IMR-90 (cell line): ENCODE measurements around the gene RAB15. TPM values are rescaled to one million over a fixed set of nuclear protein-coding genes. Genes with fewer than 3 reads are reported as not detected.

Source experiments
- ATAC-seq: fragments of 200-7000 bp; cut with Tn5 transposase; 2 replicates; pipeline ENCODE4 v1.9.1; 2020; ENCODE audit warnings: low read depth, mild to moderate bottlenecking, moderate library complexity
- BruUV-seq: library from RNA; stranded (reverse); fragments of 400-500 nt; replicated peaks from 2 replicates; lab custom pipeline; 2021; lab: Mats Ljungman, UMichigan
- CTCF ChIA-PET: fragments of 300-600 bp; formaldehyde crosslinking; extraction: SDS; loops from one replicate; lab custom pipeline; 2021; ENCODE audit warnings: antibody characterized with exemption; lab: Yijun Ruan, JAX
- POLR2A ChIA-PET: fragments of 300-600 bp; sonication (Branson Sonifier 250); formaldehyde crosslinking; loops from one replicate; lab custom pipeline; 2022; ENCODE audit warnings: antibody characterized with exemption; ENCODE audit not compliant: unreplicated experiment; lab: Charles Lee
- DNase-seq: peaks from one replicate; pipeline ENCODE4 v3.0.0; 2013
- H2AFZ ChIP-seq: replicated peaks from 2 replicates; pipeline ENCODE3; 2013; ENCODE audit warnings: low read length, mild to moderate bottlenecking; ENCODE audit not compliant: poor library complexity
- H2AK5ac ChIP-seq: 2 replicates; pipeline ENCODE4 v1.6.1; 2013; ENCODE audit warnings: low read depth, low read length, inconsistent platforms
- H2AK9ac ChIP-seq: replicated peaks from 2 replicates; pipeline ENCODE3; 2013; ENCODE audit warnings: mild to moderate bottlenecking, low read depth, low read length, moderate library complexity; ENCODE audit not compliant: poor library complexity
- H2BK120ac ChIP-seq: 2 replicates; pipeline ENCODE4 v1.6.1; 2013; ENCODE audit warnings: low read depth, low read length, inconsistent platforms
- H2BK15ac ChIP-seq: 3 replicates; pipeline ENCODE4 v1.6.1; 2013; ENCODE audit warnings: low read depth, low read length, inconsistent platforms
- H2BK20ac ChIP-seq: 2 replicates; pipeline ENCODE4 v1.6.1; 2013; ENCODE audit warnings: low read depth, mild to moderate bottlenecking, inconsistent platforms, low read length, moderate library complexity
- H2BK5ac ChIP-seq: 2 replicates; pipeline ENCODE4 v1.6.1; 2013; ENCODE audit warnings: mild to moderate bottlenecking, low read depth, low read length, inconsistent platforms; ENCODE audit not compliant: poor library complexity, severe bottlenecking
- H3K14ac ChIP-seq: replicated peaks from 2 replicates; pipeline ENCODE4 v1.6.1; 2013; ENCODE audit warnings: low read depth, low read length, inconsistent platforms
- H3K18ac ChIP-seq: 2 replicates; pipeline ENCODE4 v1.6.1; 2013; ENCODE audit warnings: low read depth, low read length, control low read depth
- H3K23ac ChIP-seq: 2 replicates; pipeline ENCODE4 v1.6.1; 2013; ENCODE audit warnings: low read depth, low read length, inconsistent platforms
- H3K27ac ChIP-seq: 2 replicates; pipeline ENCODE4 v1.5.1; 2013; ENCODE audit warnings: mild to moderate bottlenecking, control low read depth, low read length; ENCODE audit not compliant: insufficient read depth
- H3K27me3 ChIP-seq: 2 replicates; pipeline ENCODE4 v1.6.1; 2013; ENCODE audit warnings: low read length; ENCODE audit not compliant: control insufficient read depth, insufficient read depth
- H3K36me3 ChIP-seq: 2 replicates; pipeline ENCODE4 v1.6.1; 2013; ENCODE audit warnings: low read length, mixed read lengths; ENCODE audit not compliant: control insufficient read depth, insufficient read depth
- H3K4ac ChIP-seq: 2 replicates; pipeline ENCODE4 v1.6.1; 2013; ENCODE audit warnings: low read depth, low read length, inconsistent platforms
- H3K4me1 ChIP-seq: 2 replicates; pipeline ENCODE4 v1.6.1; 2013; ENCODE audit warnings: low read length, mixed read lengths; ENCODE audit not compliant: control insufficient read depth, insufficient read depth
- H3K4me2 ChIP-seq: 2 replicates; pipeline ENCODE4 v1.6.1; 2013; ENCODE audit warnings: low read depth, mild to moderate bottlenecking, control low read depth, low read length, moderate library complexity
- H3K4me3 ChIP-seq: 2 replicates; pipeline ENCODE4 v1.5.1; 2013; ENCODE audit warnings: low read depth, mild to moderate bottlenecking, control low read depth, low read length, moderate library complexity; ENCODE audit not compliant: insufficient read depth
- H3K56ac ChIP-seq: 2 replicates; pipeline ENCODE4 v1.6.1; 2013; ENCODE audit warnings: low read length, inconsistent platforms; ENCODE audit not compliant: insufficient read depth; ENCODE audit errors: extremely low read depth
- H3K79me1 ChIP-seq, 2 experiments: 2 replicates each; pipeline ENCODE4 v1.6.1; 2013; ENCODE audit warnings: low read length in 2 of 2, inconsistent platforms in 1 of 2, low read depth in 1 of 2
- H3K9ac ChIP-seq: 2 replicates; pipeline ENCODE4 v1.6.1; 2013; ENCODE audit warnings: low read depth, low read length, control low read depth
- H3K9me1 ChIP-seq: 2 replicates; pipeline ENCODE4 v1.6.1; 2013; ENCODE audit warnings: low read length, inconsistent platforms; ENCODE audit not compliant: insufficient read depth
- H3K9me3 ChIP-seq: 2 replicates; pipeline ENCODE4 v1.6.1; 2013; ENCODE audit warnings: low read length; ENCODE audit not compliant: control insufficient read depth, insufficient read depth
- H4K20me1 ChIP-seq: 2 replicates; pipeline ENCODE4 v1.6.1; 2013; ENCODE audit warnings: low read length, inconsistent platforms; ENCODE audit not compliant: insufficient read depth
- H4K5ac ChIP-seq: 2 replicates; pipeline ENCODE4 v1.6.1; 2013; ENCODE audit warnings: mild to moderate bottlenecking, low read depth, low read length, control low read depth
- H4K8ac ChIP-seq, 2 experiments: 2 replicates each; pipeline ENCODE4 v1.6.1; 2013; ENCODE audit warnings: low read depth in 2 of 2, low read length in 2 of 2, control low read depth in 1 of 2, inconsistent platforms in 1 of 2
- H4K91ac ChIP-seq: 2 replicates; pipeline ENCODE4 v1.6.1; 2013; ENCODE audit warnings: low read depth, low read length, inconsistent platforms; ENCODE audit not compliant: insufficient read depth
- BHLHE40 ChIP-seq: fragments of 150-350 bp; IDR thresholded peaks from 2 replicates; pipeline ENCODE4 v1.6.1; 2016; ENCODE audit warnings: mild to moderate bottlenecking, low read depth, low read length
- CHD1 ChIP-seq: IDR thresholded peaks from 2 replicates; pipeline ENCODE4 v1.6.1; 2012; ENCODE audit warnings: low read depth, low read length, improper control_type of control experiment
- FOS ChIP-seq: fragments of 150-350 bp; IDR thresholded peaks from 2 replicates; pipeline ENCODE4 v1.6.1; 2016; ENCODE audit warnings: low read depth, low read length
- MAFK ChIP-seq: IDR thresholded peaks from 2 replicates; pipeline ENCODE4 v1.6.1; 2012; ENCODE audit warnings: low read depth, low read length, improper control_type of control experiment
- MAZ ChIP-seq: IDR thresholded peaks from 2 replicates; pipeline ENCODE4 v1.6.1; 2012; ENCODE audit warnings: low read depth, mild to moderate bottlenecking, low read length, improper control_type of control experiment, moderate library complexity, borderline replicate concordance
- NFE2L2 ChIP-seq: fragments of 150-350 bp; IDR thresholded peaks from 2 replicates; pipeline ENCODE4 v1.6.1; 2016; ENCODE audit warnings: low read depth, mild to moderate bottlenecking, low read length
- POLR2A ChIP-seq: IDR thresholded peaks from 2 replicates; pipeline ENCODE4 v1.6.1; 2012; ENCODE audit warnings: mild to moderate bottlenecking, low read depth, low read length
- RFX5 ChIP-seq: IDR thresholded peaks from 2 replicates; pipeline ENCODE4 v1.8.0; 2012; ENCODE audit warnings: low read depth, mild to moderate bottlenecking, low read length, moderate library complexity
- SMC3 ChIP-seq: fragments of 150-350 bp; IDR thresholded peaks from 2 replicates; pipeline ENCODE4 v1.6.1; 2016; ENCODE audit warnings: low read depth, mild to moderate bottlenecking, antibody characterized with exemption, low read length, moderate library complexity
- WGBS, 2 experiments: methylation state at CpG; one replicate each; pipeline versions ENCODE4 v1.1.5 to v1.1.7; 2013; ENCODE audit warnings: missing lambda C conversion rate in 2 of 2; ENCODE audit not compliant: insufficient read length in 1 of 2; ENCODE audit errors: extremely low coverage in 2 of 2; 5-methylcytosine and 5-hydroxymethylcytosine counted together
- dilution Hi-C: fragments of 300-500 bp; cut with HindIII; formaldehyde crosslinking; loops from one replicate; pipeline ENCODE4 v1.14.3; 2018; ENCODE audit warnings: low sequenced_read_pairs; ENCODE audit not compliant: unreplicated experiment
- in situ Hi-C: fragments of 300-500 bp; cut with MboI; formaldehyde crosslinking; loops from 3 replicates; pipeline ENCODE4 v1.14.3; 2019; ENCODE audit warnings: low sequenced_read_pairs, inconsistent platforms, mixed read lengths
- intact Hi-C: fragments of 100-400 bp; cut with micrococcal nuclease; formaldehyde crosslinking; loops from 2 replicates; pipeline ENCODE4 v1.10.0; 2022
- polyA plus RNA-seq, 3 experiments: library from polyadenylated mRNA; depleted of rRNA; stranded (reverse); fragments of >200 nt; gene quantifications; 2 replicates each; pipeline ENCODE4 v1.2.3, GENCODE V29; 2012; ENCODE audit warnings: low replicate concordance in 1 of 3
- total RNA-seq: library from RNA; depleted of rRNA; stranded (reverse); fragments of >200 nt; gene quantifications from 2 replicates; pipeline ENCODE4 v1.2.3, GENCODE V29; 2012
- TF ChIP-seq, protein P1 (sequence below): fragments of 150-350 bp; IDR thresholded peaks from 2 replicates; pipeline ENCODE4 v1.6.1; 2016; ENCODE audit warnings: low read depth, mild to moderate bottlenecking, low read length, moderate library complexity, borderline replicate concordance
- TF ChIP-seq, protein P2 (sequence below): conservative IDR thresholded peaks from 2 replicates; pipeline ENCODE4 v1.5.1; 2012; ENCODE audit warnings: mild to moderate bottlenecking, low read depth, low read length, improper control_type of control experiment
- TF ChIP-seq, protein P3 (sequence below): fragments of 150-350 bp; IDR thresholded peaks from 2 replicates; pipeline ENCODE4 v1.6.1; 2017; ENCODE audit warnings: mild to moderate bottlenecking, antibody characterized with exemption, low read length, low read depth

RAB15 gene
- total and polyA plus RNA-seq, 2 of the 4 experiments (the other 2 are of a cell fraction): 3.4 to 7.8 TPM

DNA sequence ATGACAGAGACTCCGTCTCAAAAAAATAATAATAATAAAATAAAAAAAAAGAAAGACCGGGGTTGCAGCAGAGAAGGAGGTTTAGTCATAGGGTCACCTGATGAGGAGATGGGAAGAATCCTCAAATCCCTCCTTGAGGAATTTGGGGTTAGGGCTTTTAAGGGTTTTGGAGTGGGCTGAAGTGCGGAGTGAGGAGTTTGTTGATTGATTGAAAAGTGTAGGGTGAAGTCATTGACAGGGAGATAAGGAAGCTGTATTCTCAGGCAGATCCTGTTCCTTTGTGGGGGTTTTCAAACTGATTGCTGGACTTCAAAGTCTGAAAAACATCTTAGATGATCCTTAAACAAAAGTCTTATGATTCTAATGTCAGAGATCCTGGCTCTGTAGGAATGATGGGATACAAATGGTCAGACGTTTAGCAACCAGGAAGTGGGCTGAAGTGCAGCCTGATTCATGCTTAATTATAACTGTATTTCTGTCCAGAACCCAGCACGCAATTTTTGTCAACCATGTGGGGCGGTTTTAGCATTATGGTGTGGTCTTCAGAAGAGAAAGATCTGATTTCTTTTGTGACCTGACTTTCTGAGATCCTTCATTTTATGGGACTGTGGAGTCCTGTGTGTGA lies 30.6 kb upstream of the RAB15 start:
- Histone ChIP-seq H2AK5ac (no peak overlapping the region), H2AFZ (no peak overlapping the region), H3K56ac (peak overlapping the region; percentile 22; the same call in 1 of the 2 replicates), H3K79me1 (peaks cover 0 to 30% of the 10 kb centered on the region in 2 experiments), H4K91ac (peak overlapping the region; percentile 46; the same call in 1 of the 2 replicates), H3K18ac (peak overlapping the region; percentile 55; the same call in 1 of the 2 replicates), H2BK5ac (peak overlapping the region; percentile 70), H4K20me1 (no peaks in the 10 kb centered on the region), H3K23ac (peak overlapping the region; percentile 3; the same call in 1 of the 2 replicates), H2AK9ac (no peak overlapping the region), H2BK20ac (0 out of 2 replicates have a peak overlapping the region, but pooled peaks have one; percentile 35), H3K14ac (peak overlapping the region; percentile 48), H2BK120ac (peak overlapping the region; percentile 53; the same call in 1 of the 2 replicates), H3K9me1 (peaks cover 11% of the 10 kb centered on the region; the same call in 1 of the 2 replicates), H3K4me1 (peaks cover 13% of the 10 kb centered on the region), H4K5ac (peak overlapping the region; percentile 79), H2BK15ac (no peak overlapping the region), H3K27me3 (no peaks in the 10 kb centered on the region), H3K27ac (peak overlapping the region; percentile 7; the same call in 1 of the 2 replicates), H3K4me2 (no peak overlapping the region), H3K9me3 (no peaks in the 10 kb centered on the region), H3K4ac (peak overlapping the region; percentile 63; the same call in 1 of the 2 replicates), H4K8ac (peak overlapping the region in 1 of 2 experiments; percentile 87; a peak in 3 of 4 replicates), H3K36me3 (no peaks in the 10 kb centered on the region), H3K9ac (peak overlapping the region; percentile 1; the same call in 1 of the 2 replicates), H3K4me3 (no peak overlapping the region)
- no TSS peak for BruUV-seq
- TF ChIP-seq FOS: no peak
- no peak for TF ChIP-seq BHLHE40
- TF ChIP-seq NFE2L2: no peak
- TF ChIP-seq, protein P1, sequence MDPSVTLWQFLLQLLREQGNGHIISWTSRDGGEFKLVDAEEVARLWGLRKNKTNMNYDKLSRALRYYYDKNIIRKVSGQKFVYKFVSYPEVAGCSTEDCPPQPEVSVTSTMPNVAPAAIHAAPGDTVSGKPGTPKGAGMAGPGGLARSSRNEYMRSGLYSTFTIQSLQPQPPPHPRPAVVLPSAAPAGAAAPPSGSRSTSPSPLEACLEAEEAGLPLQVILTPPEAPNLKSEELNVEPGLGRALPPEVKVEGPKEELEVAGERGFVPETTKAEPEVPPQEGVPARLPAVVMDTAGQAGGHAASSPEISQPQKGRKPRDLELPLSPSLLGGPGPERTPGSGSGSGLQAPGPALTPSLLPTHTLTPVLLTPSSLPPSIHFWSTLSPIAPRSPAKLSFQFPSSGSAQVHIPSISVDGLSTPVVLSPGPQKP: no peak
- TF ChIP-seq SMC3: no peak
- TF ChIP-seq POLR2A: no peak
- TF ChIP-seq MAZ: no peak
- TF ChIP-seq, protein P2, sequence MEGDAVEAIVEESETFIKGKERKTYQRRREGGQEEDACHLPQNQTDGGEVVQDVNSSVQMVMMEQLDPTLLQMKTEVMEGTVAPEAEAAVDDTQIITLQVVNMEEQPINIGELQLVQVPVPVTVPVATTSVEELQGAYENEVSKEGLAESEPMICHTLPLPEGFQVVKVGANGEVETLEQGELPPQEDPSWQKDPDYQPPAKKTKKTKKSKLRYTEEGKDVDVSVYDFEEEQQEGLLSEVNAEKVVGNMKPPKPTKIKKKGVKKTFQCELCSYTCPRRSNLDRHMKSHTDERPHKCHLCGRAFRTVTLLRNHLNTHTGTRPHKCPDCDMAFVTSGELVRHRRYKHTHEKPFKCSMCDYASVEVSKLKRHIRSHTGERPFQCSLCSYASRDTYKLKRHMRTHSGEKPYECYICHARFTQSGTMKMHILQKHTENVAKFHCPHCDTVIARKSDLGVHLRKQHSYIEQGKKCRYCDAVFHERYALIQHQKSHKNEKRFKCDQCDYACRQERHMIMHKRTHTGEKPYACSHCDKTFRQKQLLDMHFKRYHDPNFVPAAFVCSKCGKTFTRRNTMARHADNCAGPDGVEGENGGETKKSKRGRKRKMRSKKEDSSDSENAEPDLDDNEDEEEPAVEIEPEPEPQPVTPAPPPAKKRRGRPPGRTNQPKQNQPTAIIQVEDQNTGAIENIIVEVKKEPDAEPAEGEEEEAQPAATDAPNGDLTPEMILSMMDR: no peak
- TF ChIP-seq MAFK: no peak
- TF ChIP-seq RFX5: no peak
- TF ChIP-seq, protein P3, sequence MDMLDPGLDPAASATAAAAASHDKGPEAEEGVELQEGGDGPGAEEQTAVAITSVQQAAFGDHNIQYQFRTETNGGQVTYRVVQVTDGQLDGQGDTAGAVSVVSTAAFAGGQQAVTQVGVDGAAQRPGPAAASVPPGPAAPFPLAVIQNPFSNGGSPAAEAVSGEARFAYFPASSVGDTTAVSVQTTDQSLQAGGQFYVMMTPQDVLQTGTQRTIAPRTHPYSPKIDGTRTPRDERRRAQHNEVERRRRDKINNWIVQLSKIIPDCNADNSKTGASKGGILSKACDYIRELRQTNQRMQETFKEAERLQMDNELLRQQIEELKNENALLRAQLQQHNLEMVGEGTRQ: no peak
- no peak for TF ChIP-seq CHD1
- ChIA-PET CTCF (interaction anchor here (0.6 kb wide), 1 partner anchor 196 kb away, joined by 3 read pairs; no protein-coding TSS in a partner anchor), POLR2A (no interaction called here)
- in situ Hi-C loops: no loop called here
- dilution Hi-C loops: no loop called here
- ATAC-seq (peak; percentile 46), DNase-seq (peak; percentile 48)
- 64 to 100% methylated on average over 1 to 3 of the region's 6 CpGs for WGBS, 2 experiments
- intact Hi-C loops: no loop called here
